CD4-positive, alpha-beta T cell treated with Interleukin-12 subunit alpha and Interleukin-12 subunit beta, for 1 hour (primary cell): ENCODE measurements around the gene UNC45B.
"Not testable (repeated sequence)": the region's sequence is repeated elsewhere in the genome, so short reads cannot be mapped to it uniquely, and the experiment has no call there.

Experiments used
- DNase-seq: peaks from one replicate; pipeline ENCODE4 v3.0.0-alpha.2; 2020

Gene UNC45B, protein sequence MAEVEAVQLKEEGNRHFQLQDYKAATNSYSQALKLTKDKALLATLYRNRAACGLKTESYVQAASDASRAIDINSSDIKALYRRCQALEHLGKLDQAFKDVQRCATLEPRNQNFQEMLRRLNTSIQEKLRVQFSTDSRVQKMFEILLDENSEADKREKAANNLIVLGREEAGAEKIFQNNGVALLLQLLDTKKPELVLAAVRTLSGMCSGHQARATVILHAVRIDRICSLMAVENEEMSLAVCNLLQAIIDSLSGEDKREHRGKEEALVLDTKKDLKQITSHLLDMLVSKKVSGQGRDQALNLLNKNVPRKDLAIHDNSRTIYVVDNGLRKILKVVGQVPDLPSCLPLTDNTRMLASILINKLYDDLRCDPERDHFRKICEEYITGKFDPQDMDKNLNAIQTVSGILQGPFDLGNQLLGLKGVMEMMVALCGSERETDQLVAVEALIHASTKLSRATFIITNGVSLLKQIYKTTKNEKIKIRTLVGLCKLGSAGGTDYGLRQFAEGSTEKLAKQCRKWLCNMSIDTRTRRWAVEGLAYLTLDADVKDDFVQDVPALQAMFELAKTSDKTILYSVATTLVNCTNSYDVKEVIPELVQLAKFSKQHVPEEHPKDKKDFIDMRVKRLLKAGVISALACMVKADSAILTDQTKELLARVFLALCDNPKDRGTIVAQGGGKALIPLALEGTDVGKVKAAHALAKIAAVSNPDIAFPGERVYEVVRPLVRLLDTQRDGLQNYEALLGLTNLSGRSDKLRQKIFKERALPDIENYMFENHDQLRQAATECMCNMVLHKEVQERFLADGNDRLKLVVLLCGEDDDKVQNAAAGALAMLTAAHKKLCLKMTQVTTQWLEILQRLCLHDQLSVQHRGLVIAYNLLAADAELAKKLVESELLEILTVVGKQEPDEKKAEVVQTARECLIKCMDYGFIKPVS

GRCh38 chr17:35147375-35147905, at the start of gene UNC45B:
UNC45B (plus strand) TSS chr17:35147817; CDS start chr17:35148264, 447 bp downstream.
- DNase-seq: no peak

GRCh38 chr17:35099908-35100307, 47.7 kb upstream of the UNC45B start:
- no peak for DNase-seq

DNA sequence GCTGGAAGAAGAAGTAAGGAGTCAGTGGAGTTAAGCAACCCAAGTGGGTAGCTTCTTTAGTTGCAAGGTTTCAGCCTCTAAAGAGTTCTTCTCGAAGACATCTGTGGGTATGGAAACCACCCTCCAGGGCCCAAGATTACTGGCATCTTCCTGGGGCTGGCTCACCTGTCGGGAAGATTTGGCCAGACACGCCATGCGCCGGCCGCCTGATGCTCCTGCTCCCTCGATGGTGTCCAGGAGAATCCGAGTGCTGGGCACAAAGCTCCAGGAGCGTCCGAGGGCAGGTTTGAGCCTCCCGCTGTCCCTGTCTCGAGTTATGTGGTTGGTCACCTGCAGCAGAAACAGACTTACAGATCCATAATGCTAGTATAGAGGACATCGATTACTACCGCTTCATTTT, 46.6 kb upstream of the UNC45B start:
- DNase-seq: no peak

DNA sequence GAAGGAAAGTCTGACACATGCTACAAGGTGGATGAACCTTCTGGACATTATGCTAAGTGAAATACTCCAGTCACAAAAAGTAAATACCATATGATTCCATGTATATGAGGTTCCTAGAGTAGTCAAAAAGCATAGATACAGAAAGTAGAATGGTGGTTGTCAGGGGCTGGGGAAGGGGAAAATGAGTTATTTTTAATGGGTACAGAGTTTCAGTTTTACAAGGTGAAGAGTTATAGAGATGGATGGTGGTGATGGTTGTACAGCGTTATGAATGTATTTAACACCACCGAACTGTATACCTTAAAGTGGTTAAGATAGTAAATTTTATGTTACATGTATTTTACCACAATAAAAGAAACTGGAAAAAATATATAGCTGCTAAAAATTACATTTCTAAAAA, 45.9 kb upstream of the UNC45B start:
- DNase-seq: no peak

GRCh38 chr17:35103271-35103670, 44.3 kb upstream of the UNC45B start:
- DNase-seq: no peak

- DNase-seq: no peak
These were observed 42.7 kb upstream of the UNC45B start for GRCh38 chr17:35104844-35105450.

DNA sequence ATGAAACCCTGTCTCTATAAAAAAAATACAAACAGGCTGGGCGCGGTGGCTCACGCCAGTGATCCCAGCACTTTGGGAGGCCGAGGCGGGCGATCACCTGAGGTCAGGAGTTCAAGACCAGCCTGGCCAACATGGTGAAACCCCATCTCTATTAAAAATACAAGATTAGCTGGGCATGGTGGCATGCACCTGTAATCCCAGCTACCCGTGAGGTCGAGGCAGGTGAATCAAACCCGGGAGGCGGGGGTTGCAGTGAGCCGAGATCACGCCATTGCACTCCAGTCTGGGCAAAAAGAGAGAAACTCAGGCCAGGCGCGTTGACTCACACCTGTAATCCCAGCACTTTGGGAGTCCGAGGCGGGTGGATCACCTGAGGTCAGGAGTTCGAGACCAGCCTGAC, 36.8 kb upstream of the UNC45B start:
- not testable (repeated sequence) for DNase-seq

DNA sequence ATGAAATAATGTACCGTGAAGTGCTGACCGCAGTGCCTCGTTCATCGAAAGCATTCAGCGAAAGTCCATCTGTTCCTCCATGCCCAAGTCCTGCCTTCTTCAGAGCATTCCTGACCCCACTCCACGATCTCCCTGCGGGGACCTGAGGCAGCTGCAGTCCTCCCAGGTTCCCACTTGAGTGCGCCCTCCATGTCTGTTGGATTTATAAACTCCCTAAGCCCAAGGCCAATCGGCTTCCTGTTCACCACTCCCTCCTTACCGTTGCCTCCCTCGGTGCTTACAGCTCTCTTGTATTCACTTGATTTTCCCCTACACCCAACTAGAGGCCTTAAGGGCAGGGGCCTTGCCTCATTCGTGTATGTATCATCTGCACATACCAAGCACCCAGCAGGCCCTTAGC, 30.8 kb upstream of the UNC45B start:
- no peak for DNase-seq

DNA sequence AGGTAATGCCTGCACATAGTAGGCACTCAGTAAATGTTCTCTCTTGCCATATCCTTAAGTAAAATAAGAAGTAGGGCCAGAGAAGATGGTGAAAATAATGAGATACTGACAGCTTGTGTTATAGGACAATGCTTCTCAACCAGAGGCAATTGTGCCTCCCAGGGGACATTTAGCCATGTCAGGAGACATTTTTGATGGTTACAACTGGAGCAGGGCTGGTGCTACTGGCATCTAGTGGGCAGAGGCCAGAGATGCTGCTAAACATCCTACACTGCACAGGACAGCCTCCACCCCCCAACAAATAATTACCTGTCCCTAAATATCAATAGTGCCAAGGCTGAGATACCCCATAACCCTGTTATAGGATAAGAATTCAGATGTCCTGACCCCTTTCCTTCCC, 29.6 kb upstream of the UNC45B start:
- DNase-seq: peak; percentile 45

- DNase-seq: peak; percentile 86
These were observed 28.0 kb upstream of the UNC45B start, which contains the start of gene RAD51D for GRCh38 chr17:35119370-35120165. RAD51D (minus strand) TSS chr17:35119860; CDS start chr17:35119613, 247 bp downstream.

DNA sequence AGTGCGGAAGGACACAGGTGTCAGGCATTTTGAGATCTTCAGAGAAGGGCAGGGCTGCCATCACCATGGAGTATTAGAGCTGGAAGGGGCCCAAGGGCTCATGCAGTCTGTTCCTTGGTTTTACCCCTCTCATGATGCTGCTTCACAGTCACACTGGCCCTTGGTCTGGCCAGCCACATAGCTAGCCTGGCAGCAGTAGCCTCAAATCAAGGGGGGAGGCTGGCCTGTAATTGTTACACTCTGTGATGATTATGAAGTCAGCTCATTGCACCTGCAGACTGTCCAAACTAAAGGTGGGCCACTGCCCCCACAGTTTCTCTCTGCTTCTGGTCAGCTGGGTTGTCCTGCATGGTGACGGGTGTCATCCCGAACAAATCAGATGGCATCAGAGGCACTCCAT, 26.3 kb upstream of the UNC45B start, which contains the start of gene FNDC8:
FNDC8 (plus strand) TSS at position 301 of the 400 bp plus-strand sequence; CDS start at position 380, 79 bp downstream.
- no peak for DNase-seq

DNA sequence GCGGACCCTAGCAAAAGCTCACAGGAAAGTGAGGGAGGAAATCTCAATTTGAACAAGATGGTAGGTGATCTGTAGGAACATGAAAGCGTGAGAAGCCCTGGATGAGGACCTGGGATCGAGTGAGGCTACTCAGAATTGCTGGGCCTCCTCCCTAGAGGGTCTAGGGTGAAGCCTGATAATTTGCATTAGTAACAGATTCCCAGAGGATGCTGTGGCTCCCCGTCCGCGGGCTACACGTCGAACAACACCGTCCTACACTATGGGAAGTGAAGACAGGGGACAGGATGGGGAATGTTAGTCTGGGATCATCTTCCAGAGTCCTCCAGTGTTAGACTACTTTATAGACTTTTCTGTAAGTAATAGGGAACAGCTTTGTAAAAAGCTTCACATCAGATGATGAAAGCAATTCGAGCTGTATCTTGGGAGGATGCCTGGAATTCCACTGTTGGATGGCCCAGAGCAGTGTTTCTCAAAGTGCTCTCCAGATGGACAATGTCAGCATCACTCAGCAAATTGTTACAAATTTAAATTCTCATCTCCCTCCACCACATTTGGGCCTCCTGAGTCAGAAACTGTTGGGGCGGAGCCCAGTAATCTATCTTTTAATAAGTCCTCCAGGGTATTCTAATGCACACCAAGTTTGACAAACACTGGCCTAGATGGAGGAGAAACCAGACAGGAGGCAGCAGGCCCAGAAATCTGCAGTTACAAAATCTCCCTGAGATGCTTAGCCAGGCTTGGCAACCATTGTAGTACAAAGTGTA, 19.7 kb upstream of the UNC45B start:
- no peak for DNase-seq

- DNase-seq: no peak
These were observed 18.3 kb upstream of the UNC45B start for GRCh38 chr17:35129154-35129972.

DNA sequence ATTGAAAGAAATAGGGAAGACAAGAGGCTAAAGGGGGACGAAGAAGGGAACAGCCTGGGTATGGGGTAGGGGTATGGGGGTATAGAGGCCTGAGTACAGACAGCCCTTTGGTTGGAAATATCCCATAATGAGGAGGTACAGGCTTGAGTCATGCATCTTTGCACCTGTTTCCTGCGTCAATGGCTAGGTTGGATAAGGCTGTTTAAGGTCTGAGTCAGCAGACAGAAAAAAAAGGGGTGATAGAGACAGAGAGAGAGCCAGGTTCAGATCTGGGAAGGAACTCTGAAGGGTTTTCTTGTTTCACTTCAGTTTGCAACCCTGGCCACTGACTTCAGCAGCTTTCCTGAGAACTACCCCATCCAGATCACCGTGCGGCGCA, 17.7 kb upstream of the UNC45B start:
- DNase-seq: no peak

- DNase-seq: no peak
These were observed 17.2 kb upstream of the UNC45B start for GRCh38 chr17:35130392-35130791.

DNA sequence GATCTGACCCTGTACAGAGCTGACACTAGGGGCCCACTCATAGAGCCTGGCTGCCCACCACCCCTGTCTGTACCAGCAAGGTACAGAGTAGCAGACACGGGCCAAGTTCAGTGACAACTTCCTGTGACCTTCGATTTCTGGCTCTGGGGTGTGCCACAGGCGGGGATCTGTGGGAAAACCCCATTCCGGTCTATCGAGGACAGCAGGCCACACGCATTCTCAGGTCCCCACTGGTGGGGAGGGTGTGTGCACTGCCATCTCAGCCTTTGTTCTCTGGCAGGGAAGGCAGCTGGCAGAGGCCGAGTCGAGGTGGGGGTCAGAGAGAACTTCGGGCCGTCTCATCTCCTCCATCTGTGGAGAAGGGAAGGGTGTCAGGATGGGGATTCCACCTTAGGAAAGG, 15.5 kb upstream of the UNC45B start:
- no peak for DNase-seq

DNA sequence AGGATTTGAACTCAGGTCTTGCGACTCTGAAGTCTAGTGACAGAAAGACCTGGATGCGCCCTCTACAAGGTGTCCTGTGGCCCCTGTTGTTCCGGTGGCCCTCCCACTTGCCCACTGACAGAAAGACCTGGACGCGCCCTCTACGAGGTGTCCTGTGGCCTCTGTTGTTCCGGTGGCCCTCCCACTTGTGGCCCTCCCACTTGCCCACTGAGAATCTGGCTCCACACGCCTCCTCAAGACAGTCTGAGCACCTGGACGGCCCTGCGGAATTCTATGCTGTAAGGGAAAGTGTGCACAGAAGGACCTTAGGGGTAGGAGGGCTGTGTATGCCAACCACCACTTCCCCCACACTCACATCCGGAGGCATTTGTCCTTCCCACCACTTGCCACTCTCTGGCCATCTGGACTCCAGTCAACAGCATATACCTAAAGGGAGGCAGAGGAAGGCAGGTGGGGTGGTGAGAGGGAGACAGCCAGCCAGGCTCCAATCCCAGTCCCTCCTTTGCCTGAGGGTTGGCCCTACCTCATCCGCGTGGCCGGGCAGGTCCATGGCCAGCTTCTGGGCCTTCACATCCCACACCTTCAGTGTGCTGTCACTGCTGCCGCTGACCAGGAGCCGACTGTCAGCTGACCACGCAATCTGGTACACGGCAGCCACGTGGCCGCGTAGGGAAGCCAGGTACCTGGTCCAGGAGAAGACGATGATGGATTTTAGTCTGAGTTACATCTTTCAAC, 14.6 kb upstream of the UNC45B start:
- DNase-seq: no peak

DNA sequence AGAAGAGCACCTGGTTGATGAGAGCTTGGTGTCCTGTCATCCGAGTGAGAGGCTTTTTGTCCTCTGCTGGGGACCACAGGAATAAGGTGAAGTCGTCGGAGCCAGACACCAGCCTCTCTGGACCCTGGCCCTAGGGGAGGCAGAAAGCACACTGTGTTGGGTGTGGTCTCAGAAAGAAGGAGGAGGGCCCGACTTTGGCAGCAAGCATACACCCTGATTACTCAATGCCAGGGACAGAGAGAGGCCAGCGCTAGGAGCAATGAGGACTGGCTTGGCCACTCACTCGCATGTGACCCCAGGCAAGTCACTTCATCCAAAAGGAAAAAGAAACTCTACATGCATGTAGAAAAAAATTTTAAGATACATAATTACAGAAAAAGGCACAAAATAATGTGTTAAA, 12.3 kb upstream of the UNC45B start:
- DNase-seq: no peak

- no peak for DNase-seq
These were observed 9.4 kb upstream of the UNC45B start for GRCh38 chr17:35138218-35138617.
